GM12878 (cell line): Measurements from ENCODE around the gene CR2. TPM values are rescaled to one million over a fixed set of nuclear protein-coding genes. Genes with fewer than 3 reads are reported as not detected.

Source experiments
- ATAC-seq: fragments of 200-7000 bp; cut with Tn5 transposase; 3 replicates; pipeline ENCODE4 v1.9.1; 2020; ENCODE audit warnings: mild to moderate bottlenecking, moderate library complexity
- BruUV-seq: library from RNA; stranded (reverse); fragments of 400-500 nt; replicated peaks from 2 replicates; lab custom pipeline; 2021; lab: Mats Ljungman, UMichigan
- CTCF ChIA-PET: fragments of 300-600 bp; sonication (Branson Sonifier 250); formaldehyde crosslinking; extraction: SDS; loops from one replicate; lab custom pipeline; 2021; ENCODE audit warnings: inconsistent platforms; lab: Yijun Ruan, JAX
- POLR2A ChIA-PET: fragments of 350-600 bp; formaldehyde crosslinking; extraction: SDS; loops from one replicate; lab custom pipeline; 2021; ENCODE audit warnings: inconsistent platforms; lab: Charles Lee
- RAD21 ChIA-PET: fragments of 300-600 bp; sonication (Branson Sonifier 250); formaldehyde crosslinking; loops from one replicate; lab custom pipeline; 2023; ENCODE audit warnings: antibody characterized with exemption; ENCODE audit not compliant: unreplicated experiment; lab: Charles Lee
- SMC1A ChIA-PET: fragments of 300-600 bp; sonication (Branson Sonifier 250); formaldehyde crosslinking; loops from one replicate; lab custom pipeline; 2023; ENCODE audit not compliant: unreplicated experiment, uncharacterized antibody; lab: Charles Lee
- DNase-seq: peaks from one replicate; pipeline ENCODE4 v3.0.0-alpha.2; 2011; ENCODE audit warnings: low read depth, low spot score
- FAIRE-seq: peaks from 3 replicates; lab custom pipeline; 2011; peaks lifted over from hg19 to GRCh38; lab: Jason Lieb, UNC
- H2AFZ ChIP-seq: 2 replicates; pipeline ENCODE4 v1.6.0; 2011; ENCODE audit warnings: low read depth, low read length, control low read depth; ENCODE audit not compliant: control insufficient read depth
- H3K27ac ChIP-seq: 2 replicates; pipeline ENCODE4 v1.5.1; 2011; ENCODE audit warnings: control low read depth; ENCODE audit not compliant: control insufficient read depth, insufficient read depth
- H3K27me3 ChIP-seq, 2 experiments: replicated peaks in 1 of 2; 2 replicates each; pipeline versions ENCODE4 v1.6.0 to v1.6.1; 2011; ENCODE audit warnings: low read length in 1 of 2; ENCODE audit not compliant: control insufficient read depth in 2 of 2, insufficient read depth in 2 of 2
- H3K36me3 ChIP-seq, 2 experiments: 2 replicates each; pipeline ENCODE4 v1.5.1; 2011; ENCODE audit warnings: low read length in 1 of 2; ENCODE audit not compliant: control insufficient read depth in 2 of 2, insufficient read depth in 2 of 2
- H3K4me1 ChIP-seq: 2 replicates; pipeline ENCODE4 v1.6.1; 2011; ENCODE audit warnings: mild to moderate bottlenecking, low read length, moderate library complexity, mixed read lengths; ENCODE audit not compliant: control insufficient read depth, insufficient read depth
- H3K4me2 ChIP-seq: 2 replicates; pipeline ENCODE4 v1.6.0; 2011; ENCODE audit warnings: control low read depth; ENCODE audit not compliant: control insufficient read depth, insufficient read depth
- H3K4me3 ChIP-seq: fragments of 200-600 bp; sonication (generic); 2 replicates; pipeline ENCODE4 v1.5.1; 2016
- H3K79me2 ChIP-seq: 2 replicates; pipeline ENCODE4 v1.6.0; 2011; ENCODE audit warnings: low read length; ENCODE audit not compliant: control insufficient read depth, insufficient read depth
- H3K9ac ChIP-seq: 2 replicates; pipeline ENCODE4 v1.8.0; 2011; ENCODE audit warnings: low read length, control low read depth, mixed read lengths; ENCODE audit not compliant: control insufficient read depth, insufficient read depth
- H3K9me3 ChIP-seq: replicated peaks from 3 replicates; pipeline ENCODE4 v1.5.1; 2011; ENCODE audit warnings: mild to moderate bottlenecking, low read length; ENCODE audit not compliant: control insufficient read depth, insufficient read depth
- H4K20me1 ChIP-seq: 2 replicates; pipeline ENCODE4 v1.6.0; 2011; ENCODE audit not compliant: control insufficient read depth, insufficient read depth
- BHLHE40 ChIP-seq, 2 experiments: fragments of 450-650 bp in 1 of 2; IDR thresholded peaks; 2 replicates each; pipeline ENCODE4 v1.6.1; 2011 to 2017; ENCODE audit warnings: low read depth in 2 of 2, borderline replicate concordance in 1 of 2, improper control_type of control experiment in 1 of 2, low read length in 1 of 2, mild to moderate bottlenecking in 1 of 2
- BMI1 ChIP-seq: fragments of 450-650 bp; IDR thresholded peaks from 2 replicates; pipeline ENCODE4 v1.6.1; 2016; ENCODE audit warnings: mild to moderate bottlenecking, moderate library complexity, borderline replicate concordance
- IKZF2 ChIP-seq, 2 experiments: fragments of 450-650 bp; IDR thresholded peaks; 2 replicates each; pipeline ENCODE4 v1.6.1; 2017; ENCODE audit warnings: mild to moderate bottlenecking in 2 of 2, moderate library complexity in 2 of 2
- KLF5 ChIP-seq: fragments of 450-650 bp; IDR thresholded peaks from 2 replicates; pipeline ENCODE4 v1.6.1; 2014; ENCODE audit warnings: mild to moderate bottlenecking; ENCODE audit not compliant: partially characterized antibody
- MYB ChIP-seq: fragments of 150-350 bp; IDR thresholded peaks from 2 replicates; pipeline ENCODE4 v1.6.1; 2014; ENCODE audit warnings: mild to moderate bottlenecking, low read depth, low read length, borderline replicate concordance
- MYC ChIP-seq: IDR thresholded peaks from 2 replicates; pipeline ENCODE4 v1.6.1; 2011; ENCODE audit warnings: mild to moderate bottlenecking, low read length, moderate library complexity, inconsistent platforms; ENCODE audit not compliant: insufficient read depth, insufficient replicate concordance, insufficient read length, severe bottlenecking
- RAD21 ChIP-seq: IDR thresholded peaks from 2 replicates; pipeline ENCODE4 v1.6.1; 2011; ENCODE audit warnings: mild to moderate bottlenecking, low read depth, low read length, moderate library complexity; ENCODE audit not compliant: insufficient read depth
- RUNX3 ChIP-seq: IDR thresholded peaks from 2 replicates; pipeline ENCODE4 v1.6.1; 2012; ENCODE audit warnings: low read length, inconsistent platforms
- SIN3A ChIP-seq: IDR thresholded peaks from 2 replicates; pipeline ENCODE4 v1.6.1; 2012; ENCODE audit warnings: low read depth, low read length, improper control_type of control experiment
- SKIL ChIP-seq: fragments of 450-650 bp; IDR thresholded peaks from 2 replicates; pipeline ENCODE4 v1.6.1; 2017; ENCODE audit warnings: mild to moderate bottlenecking, low read depth, inconsistent platforms; ENCODE audit not compliant: poor library complexity, severe bottlenecking
- SMAD5 ChIP-seq: IDR thresholded peaks from 2 replicates; pipeline ENCODE4 v1.6.1; 2016; ENCODE audit warnings: antibody characterized with exemption, low read depth
- SMC3 ChIP-seq: IDR thresholded peaks from 2 replicates; pipeline ENCODE4 v1.6.1; 2011; ENCODE audit warnings: low read length, improper control_type of control experiment, borderline replicate concordance
- TCF12 ChIP-seq: IDR thresholded peaks from 2 replicates; pipeline ENCODE4 v1.6.1; 2011; ENCODE audit warnings: low read depth, mild to moderate bottlenecking, low read length
- USF2 ChIP-seq: IDR thresholded peaks from 2 replicates; pipeline ENCODE4 v1.6.1; 2011; ENCODE audit warnings: low read depth, low read length, improper control_type of control experiment, borderline replicate concordance
- YY1 ChIP-seq: IDR thresholded peaks from 2 replicates; pipeline ENCODE4 v1.6.1; 2011; ENCODE audit warnings: low read depth, mild to moderate bottlenecking, low read length
- ZBED1 ChIP-seq: IDR thresholded peaks from 2 replicates; pipeline ENCODE4 v1.6.1; 2016; ENCODE audit warnings: borderline replicate concordance
- ZBTB33 ChIP-seq: fragments of 450-650 bp; IDR thresholded peaks from 2 replicates; pipeline ENCODE4 v1.6.1; 2017; ENCODE audit warnings: mild to moderate bottlenecking
- ZNF384 ChIP-seq: IDR thresholded peaks from 2 replicates; pipeline ENCODE4 v1.6.1; 2012; ENCODE audit warnings: low read depth, mild to moderate bottlenecking, low read length, improper control_type of control experiment, borderline replicate concordance
- WGBS: methylation state at CpG from one replicate; pipeline ENCODE4 v1.1.6; 2016; ENCODE audit warnings: low lambda C conversion rate; ENCODE audit not compliant: insufficient replicate concordance, insufficient coverage; ENCODE audit errors: missing lambda C conversion rate; 5-methylcytosine and 5-hydroxymethylcytosine counted together
- in situ Hi-C: fragments of 300-500 bp; cut with MboI; formaldehyde crosslinking; loops from 9 replicates; pipeline ENCODE4 v1.14.3; 2018; ENCODE audit warnings: mixed read lengths
- intact Hi-C: fragments of 100-400 bp; cut with micrococcal nuclease; formaldehyde crosslinking; loops from one replicate; pipeline ENCODE4 v1.14.2; 2022; ENCODE audit not compliant: unreplicated experiment
- polyA plus RNA-seq, 11 experiments: library from polyadenylated mRNA; depleted of rRNA in 4 of 11; unstranded in 6 of 11; stranded (reverse) in 5 of 11; fragments of >200 nt; fragmentation: Nextera tagmentation in 4 of 11; fragmentation: Illumina TruSeq in 1 of 11; extraction: Ambion mirVana in 4 of 11; extraction: Trizol in 1 of 11; gene quantifications; 1 replicate in 1 of 11; 2 replicates in 10 of 11; pipeline versions ENCODE4 v1.2.1 to v1.2.3, GENCODE V29; 2011 to 2016; ENCODE audit warnings: inconsistent platforms in 2 of 11, missing spikeins in 2 of 11, low read depth in 1 of 11
- total RNA-seq, 4 experiments: library from RNA; depleted of rRNA in 3 of 4; stranded (reverse); fragments of >200 nt in 3 of 4; fragmentation: Illumina TruSeq in 1 of 4; extraction: Trizol in 1 of 4; gene quantifications; 2 replicates each; pipeline versions ENCODE4 v1.2.1 to v1.2.3, GENCODE V29; 2013 to 2021

The CR2 gene
- total and polyA plus RNA-seq, 10 of the 15 experiments (the other 5 are each of a cell fraction or from before 2014, with no cell fraction given): 2.2 to 72.8 (median 50.6) TPM

GRCh38 chr1:207404849-207405525, 49.1 kb upstream of the CR2 start:
- Histone ChIP-seq H3K36me3 (no peaks in the 10 kb centered on the region), H2AFZ (no peak overlapping the region), H3K79me2 (no peaks in the 10 kb centered on the region), H3K4me1 (peaks cover 10% of the 10 kb centered on the region), H3K9me3 (no peaks in the 10 kb centered on the region; the same call in 2 of the 3 replicates), H3K27me3 (no peaks in the 10 kb centered on the region), H3K9ac (no peak overlapping the region), H4K20me1 (no peaks in the 10 kb centered on the region), H3K4me3 (no peak overlapping the region), H3K27ac (no peak overlapping the region), H3K4me2 (no peak overlapping the region)
- ChIA-PET CTCF (interaction anchor here (0.6 to 5.4 kb wide), 58 partner anchors 8 to 776 kb away, joined by 3 to 154 read pairs (median 4); partner anchors contain the start of genes C4BPB, CD55, CR1 and PFKFB2), POLR2A (interaction anchor here (0.6 kb wide), 1 partner anchor 633 kb away, joined by 3 read pairs; the partner anchor contains the start of gene IL10), SMC1A (interaction anchor here (0.7 to 5.2 kb wide), 32 partner anchors 10 to 356 kb away, joined by 3 to 69 read pairs (median 5); partner anchors contain the start of genes C4BPB, CD55, CR1 and PFKFB2), RAD21 (interaction anchor here (0.6 to 3.7 kb wide), 30 partner anchors 9 to 478 kb away, joined by 3 to 54 read pairs (median 4); partner anchors contain the start of genes C4BPA, CD55 and PFKFB2)
- in situ Hi-C loops (loop anchor here (5.0 kb wide), 1 partner anchor 328 kb away; no protein-coding TSS in a partner anchor), intact Hi-C loops (loop anchor here (1.0 to 10.0 kb wide), 4 partner anchors 84 to 321 kb away; partner anchors contain the start of gene CD55)
- no peak for DNase-seq
- 95% methylated on average over 5 of the region's 6 CpGs for WGBS
- peak; percentile 90 for FAIRE-seq
- no TSS peak for BruUV-seq
- ATAC-seq: peak; percentile 95
- TF ChIP-seq RAD21: peak; percentile 85
- TF ChIP-seq ZBTB33: no peak
- no peak for TF ChIP-seq USF2
- TF ChIP-seq BMI1: no peak
- peak; percentile 34; the same call in 1 of the 2 replicates for TF ChIP-seq YY1
- peak; percentile 79; the same call in 1 of the 2 replicates for TF ChIP-seq ZNF384
- no peak for TF ChIP-seq KLF5
- TF ChIP-seq SMC3: peak; percentile 93
- no peak for TF ChIP-seq SIN3A
- no peak for TF ChIP-seq MYB
- no peak for TF ChIP-seq TCF12
- no peak for TF ChIP-seq MYC
- TF ChIP-seq RUNX3: peak; percentile 28
- TF ChIP-seq BHLHE40 (IDR thresholded peaks at IDR 0.05; ENCODE audit: borderline replicate concordance in 1 of 2, low read depth in 2 of 2, low read length in 1 of 2): 0 out of 4 replicates have a peak, but pooled peaks of 1 of the 2 experiments have one; percentile 28
- TF ChIP-seq SMAD5: no peak
- TF ChIP-seq IKZF2 (IDR thresholded peaks at IDR 0.05): 0 out of 4 replicates have a peak, but pooled peaks have one; percentile 18 to 21
- no peak for TF ChIP-seq ZBED1
- TF ChIP-seq SKIL: peak; percentile 64
